ENCODE data around the gene IGDCC3.

- no peak for TF ChIP-seq CTCF (IDR thresholded peaks at IDR 0.05)
- TF ChIP-seq ZFX (IDR thresholded peaks at IDR 0.05; ENCODE audit: borderline replicate concordance) = no peak
Measured at GRCh38 chr15:65384505-65384894, 6.7 kb upstream of the IGDCC3 start.

Data from 22Rv1 (cell line).